Globus pallidus (tissue), 1 donor: ENCODE results near the gene STYK1.
"Not testable (repeated sequence)": the region's sequence is repeated elsewhere in the genome, so short reads cannot be mapped to it uniquely, and the experiment has no call there.

Source experiments
- DNase-seq: peaks from one replicate; pipeline ENCODE4 v3.0.0-alpha.2; 2015; ENCODE audit warnings: low spot score

Gene STYK1

DNA sequence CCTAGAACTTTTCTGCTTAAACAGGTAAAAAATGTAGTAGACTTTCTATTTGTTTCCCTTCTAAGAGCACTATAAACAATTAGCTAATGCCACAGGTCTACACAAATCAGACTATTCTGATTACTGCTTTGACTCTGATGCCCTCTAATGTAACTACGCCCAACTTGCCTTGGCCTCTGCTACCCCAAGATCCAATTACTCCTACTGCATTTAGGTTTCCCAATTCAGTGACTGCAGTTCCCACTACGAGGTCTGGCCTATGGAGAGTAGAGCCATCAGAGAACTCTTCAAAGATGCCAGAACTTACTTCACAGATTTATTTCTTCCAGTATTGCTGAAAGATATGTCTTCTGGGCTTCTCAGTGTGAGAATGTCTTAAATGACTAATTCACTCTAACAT is 15.3 kb upstream of the STYK1 start:
- DNase-seq = no peak

DNA sequence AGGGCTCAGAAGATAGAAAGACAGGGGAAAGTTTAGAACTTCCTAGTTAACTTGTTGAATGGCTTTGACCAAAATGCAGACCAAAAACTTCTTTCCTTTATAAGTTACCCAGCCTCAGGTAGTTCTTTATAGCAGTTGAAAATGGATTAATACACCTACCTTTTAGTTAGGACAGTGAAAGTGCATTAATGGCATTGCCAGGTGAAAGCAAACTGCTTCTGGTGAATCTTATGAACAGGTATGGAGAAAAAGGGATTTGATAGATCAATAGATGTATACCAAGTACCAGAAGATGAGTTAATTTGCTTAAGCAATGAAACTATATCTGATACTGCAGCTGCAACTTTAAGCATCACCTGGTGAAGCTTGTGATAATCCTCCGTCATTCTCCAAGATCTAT is 14.2 kb upstream of the STYK1 start:
- no peak for DNase-seq

DNA sequence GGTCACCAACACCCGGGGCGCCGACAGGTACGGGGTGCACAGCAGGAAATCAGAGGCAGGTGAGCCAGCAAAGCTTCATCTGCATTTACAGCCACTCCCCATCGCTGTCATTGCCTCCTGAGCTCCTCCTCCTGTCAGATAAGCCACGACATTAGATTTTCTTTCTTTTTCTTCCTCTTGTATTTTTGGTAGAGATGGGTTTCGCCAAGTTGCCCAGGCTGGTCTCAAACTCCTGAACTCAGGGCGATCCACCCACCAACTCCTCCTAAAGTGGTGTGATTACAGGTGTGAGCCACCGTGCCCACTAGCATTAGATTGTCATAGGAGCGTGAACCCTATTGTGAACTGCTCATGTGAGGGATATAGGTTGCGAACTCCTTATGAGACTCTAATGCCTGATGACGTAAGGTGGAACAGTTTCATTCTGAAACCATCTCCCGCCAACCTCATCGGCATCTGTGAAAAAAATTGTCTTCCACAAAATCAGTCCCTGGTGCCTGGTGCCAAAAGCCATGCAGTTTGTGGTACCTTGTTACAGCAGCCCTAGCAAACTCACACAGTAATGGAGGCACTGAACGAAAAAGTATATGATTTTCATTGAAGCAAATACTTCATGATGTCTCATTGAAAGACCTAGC is 1.5 kb downstream of the STYK1 start:
- DNase-seq = no peak

DNA sequence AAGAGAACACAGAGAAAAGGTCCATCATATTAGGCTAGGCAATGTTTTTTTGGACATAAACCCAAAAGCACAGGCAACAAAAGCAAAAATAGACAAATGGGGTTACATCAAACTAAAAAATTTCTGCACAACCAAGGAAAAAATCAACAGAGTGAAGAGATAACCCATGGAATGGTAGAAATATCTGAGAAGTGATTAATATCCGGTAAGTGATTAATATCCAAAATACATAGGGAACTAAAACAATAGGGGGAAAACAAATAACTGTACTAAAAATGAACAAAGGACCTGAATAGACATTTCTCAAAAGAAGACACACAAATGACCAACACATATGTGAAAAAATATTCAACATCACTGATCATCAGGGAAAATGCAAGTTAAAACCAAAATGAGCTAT is 4.3 kb downstream of the STYK1 start:
- no peak for DNase-seq

GRCh38 chr12:10668526-10668925 is 5.3 kb downstream of the STYK1 start:
- DNase-seq = no peak

- no peak for DNase-seq
Observed at GRCh38 chr12:10667581-10667980, 6.3 kb downstream of the STYK1 start.

- no peak for DNase-seq
Observed at GRCh38 chr12:10664499-10664898, 9.4 kb downstream of the STYK1 start.

DNA sequence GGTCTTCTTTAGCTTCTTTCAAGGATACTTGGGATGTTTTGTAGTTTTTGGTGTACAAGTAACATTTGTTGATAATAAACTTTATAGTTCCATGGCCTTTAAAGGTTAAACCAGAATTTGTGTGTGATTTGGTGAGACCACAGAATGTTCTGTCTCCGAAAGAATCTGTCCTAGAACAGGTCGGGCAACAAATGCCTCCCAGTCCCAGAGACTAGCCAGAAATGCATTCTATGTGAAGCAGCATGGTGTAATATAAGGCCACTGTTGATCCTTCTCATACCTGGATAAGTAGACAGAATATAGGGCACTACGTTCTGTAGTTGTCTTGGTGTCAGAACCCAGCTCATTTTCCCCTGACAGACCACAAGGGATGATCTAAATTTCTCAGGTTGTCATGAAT is 10.0 kb downstream of the STYK1 start:
- DNase-seq = no peak

- no peak for DNase-seq
Observed at GRCh38 chr12:10661338-10661737, 12.5 kb downstream of the STYK1 start.

GRCh38 chr12:10654003-10654402 is 19.8 kb downstream of the STYK1 start:
- no peak for DNase-seq

DNA sequence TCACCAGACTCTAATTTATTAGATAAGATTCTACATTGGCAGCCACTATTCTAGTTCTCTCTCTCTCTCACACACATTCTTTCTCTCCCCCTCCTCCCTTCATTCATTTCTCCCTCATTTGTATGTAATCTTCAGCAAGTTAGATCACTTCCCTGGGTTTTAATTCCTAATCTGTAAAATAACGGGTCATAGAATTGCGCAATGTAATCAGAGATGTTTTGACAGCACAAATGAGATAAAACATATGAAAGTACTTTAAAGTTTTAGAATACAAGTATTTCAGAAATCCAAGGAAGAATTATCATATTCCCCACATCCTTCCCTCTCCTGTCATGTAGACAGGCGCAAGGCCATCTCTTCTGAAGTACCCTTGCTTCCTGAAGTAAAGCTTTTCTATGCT is 21.7 kb downstream of the STYK1 start:
- no peak for DNase-seq

GRCh38 chr12:10646576-10646975 is 27.3 kb downstream of the STYK1 start:
- not testable (repeated sequence) for DNase-seq

- DNase-seq = no peak
Observed at GRCh38 chr12:10645910-10646309, 27.9 kb downstream of the STYK1 start.

GRCh38 chr12:10641735-10642500 is 31.9 kb downstream of the STYK1 start:
- DNase-seq = no peak

DNA sequence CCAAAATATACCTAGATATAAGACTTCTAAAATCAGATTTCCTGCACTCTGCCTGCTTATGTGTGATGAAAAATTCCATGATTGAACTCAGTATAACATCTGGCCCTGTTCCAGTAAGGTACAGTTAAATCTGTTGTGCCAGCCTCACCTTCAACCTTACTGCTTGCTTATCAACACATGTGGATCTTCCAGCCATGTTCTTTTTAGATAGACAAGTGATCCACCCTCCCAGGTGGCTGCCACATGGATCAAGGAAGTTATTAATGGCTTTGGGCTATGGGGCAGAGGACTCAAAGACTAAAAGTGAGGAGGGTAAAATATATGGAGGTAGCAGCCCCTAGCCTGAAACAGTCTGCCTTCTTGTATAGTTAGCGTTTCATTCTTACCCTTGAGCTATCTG is 35.1 kb downstream of the STYK1 start:
- no peak for DNase-seq

- DNase-seq = no peak
Observed at GRCh38 chr12:10636611-10637010, 37.2 kb downstream of the STYK1 start.

DNA sequence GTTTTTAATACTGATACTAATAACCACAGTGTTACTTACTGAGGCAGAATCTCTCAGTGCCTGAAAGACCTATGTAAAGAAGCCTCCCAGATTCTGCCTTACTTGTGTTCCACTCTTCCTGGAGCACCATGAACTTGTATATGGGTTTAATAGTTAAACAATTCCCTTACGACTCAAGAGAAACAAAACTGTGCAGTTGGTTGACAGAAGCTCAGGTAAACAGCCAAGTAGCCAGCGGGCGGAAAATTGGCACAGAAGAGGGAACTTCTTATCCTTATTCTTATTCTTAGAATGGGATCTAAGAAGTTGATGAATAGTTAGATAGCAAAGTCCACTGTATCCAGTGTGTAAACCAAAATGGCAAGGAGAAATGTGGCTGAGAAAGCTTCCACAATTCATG is 37.7 kb downstream of the STYK1 start:
- no peak for DNase-seq

GRCh38 chr12:10635306-10635705 is 38.5 kb downstream of the STYK1 start:
- DNase-seq = no peak

- DNase-seq = no peak
Observed at GRCh38 chr12:10634427-10634826, 39.4 kb downstream of the STYK1 start.

- no peak for DNase-seq
Observed at GRCh38 chr12:10633541-10633940, 40.3 kb downstream of the STYK1 start.

DNA sequence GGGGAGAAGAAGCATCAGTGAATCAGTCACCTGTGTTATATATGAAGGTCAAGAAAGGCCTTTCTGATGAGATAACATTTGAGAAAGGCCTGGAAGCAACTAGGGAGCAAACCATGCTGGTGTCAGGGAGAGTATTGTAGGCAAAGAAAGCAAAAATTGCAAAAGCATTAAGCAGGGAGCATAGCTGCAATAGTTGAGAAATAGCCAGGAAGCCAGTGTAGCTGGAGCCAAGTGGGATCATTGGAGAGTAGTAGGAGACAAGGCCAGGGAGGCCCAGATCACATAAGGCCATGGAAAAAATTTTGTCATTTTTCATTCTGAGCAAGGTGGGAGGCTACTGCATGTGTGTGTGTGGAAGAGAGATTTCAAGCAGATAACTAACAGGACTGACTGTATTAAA is 41.6 kb downstream of the STYK1 start:
- no peak for DNase-seq

DNA sequence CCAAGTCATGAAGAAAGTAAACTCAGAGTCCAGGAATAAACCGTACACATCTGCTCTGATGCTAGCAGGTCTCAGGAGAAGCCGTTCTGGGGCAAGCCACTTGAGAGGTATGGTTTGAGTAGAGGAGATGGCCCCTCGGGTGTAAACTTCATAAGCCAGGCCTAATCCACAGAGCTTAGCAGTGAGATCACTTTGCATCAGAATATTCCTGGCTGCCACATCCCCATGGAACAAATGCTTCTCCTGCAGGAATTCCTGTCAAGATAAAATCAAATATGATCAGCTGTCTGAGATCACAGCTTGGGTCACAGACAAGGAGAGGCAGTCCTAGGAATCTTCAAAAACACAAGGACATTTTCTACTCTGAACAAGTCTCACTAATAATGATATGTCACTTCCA is 49.2 kb downstream of the STYK1 start:
- no peak for DNase-seq

DNA sequence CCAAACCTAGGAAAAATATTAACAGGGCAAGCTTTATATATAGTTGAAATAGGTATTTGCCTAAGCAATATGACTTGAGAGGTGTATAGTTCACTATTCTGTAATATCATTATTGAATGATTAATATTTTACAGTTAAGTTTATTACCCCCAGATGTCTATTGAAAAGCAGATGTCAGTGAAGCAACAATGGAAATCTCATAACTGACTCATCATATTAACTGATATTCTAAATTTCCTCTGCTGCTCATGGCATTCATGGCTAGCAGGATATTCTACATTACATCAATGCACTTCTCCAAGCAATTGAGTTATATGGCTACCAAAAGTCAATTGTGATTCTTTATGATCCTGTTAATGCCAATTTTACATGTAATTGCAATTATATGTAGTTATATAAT is 50.7 kb downstream of the STYK1 start:
- DNase-seq = no peak

DNA sequence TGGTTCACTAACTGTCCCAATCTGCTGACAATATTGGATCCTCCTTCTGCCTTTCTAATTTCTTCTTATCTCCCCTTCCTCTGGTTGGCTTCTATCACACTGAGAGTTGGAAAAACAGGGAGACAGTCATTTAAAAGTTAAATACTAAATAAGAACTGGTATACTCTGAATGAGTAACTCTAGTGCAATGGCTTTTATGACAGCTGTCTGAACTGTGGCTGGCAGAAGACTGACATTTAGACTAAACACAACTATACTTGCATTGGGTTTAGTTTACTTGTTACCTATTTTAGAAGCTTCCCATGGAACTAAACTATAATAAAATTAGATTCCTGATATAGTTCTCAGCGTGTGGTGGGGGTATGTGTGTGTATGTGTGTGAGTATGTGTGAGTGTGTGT is 52.6 kb downstream of the STYK1 start:
- DNase-seq = no peak
